Measurements from ENCODE around the gene CFAP74.

CFAP74 gene

DNA sequence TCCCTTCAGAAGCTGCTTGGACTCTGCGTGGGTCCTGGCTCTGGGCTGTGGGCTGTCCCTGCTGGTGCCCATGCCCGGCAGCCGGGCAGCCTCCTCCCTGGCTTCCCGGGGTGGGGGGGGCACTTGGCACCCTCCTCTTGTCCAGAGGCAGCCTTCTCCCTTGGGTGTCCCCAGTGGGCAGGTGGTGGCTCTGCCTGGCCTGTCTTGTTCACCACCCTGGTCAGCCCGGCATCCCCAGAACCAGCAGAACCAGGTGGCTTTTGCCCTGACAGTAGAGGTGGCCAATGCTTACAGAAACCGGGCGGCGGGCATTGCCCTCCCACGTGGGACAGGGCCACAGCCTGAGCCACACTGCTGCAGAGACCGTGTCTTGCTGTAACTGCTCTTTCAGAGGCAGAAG is 38.0 kb downstream of the CFAP74 start:
- TF ChIP-seq, protein P1, sequence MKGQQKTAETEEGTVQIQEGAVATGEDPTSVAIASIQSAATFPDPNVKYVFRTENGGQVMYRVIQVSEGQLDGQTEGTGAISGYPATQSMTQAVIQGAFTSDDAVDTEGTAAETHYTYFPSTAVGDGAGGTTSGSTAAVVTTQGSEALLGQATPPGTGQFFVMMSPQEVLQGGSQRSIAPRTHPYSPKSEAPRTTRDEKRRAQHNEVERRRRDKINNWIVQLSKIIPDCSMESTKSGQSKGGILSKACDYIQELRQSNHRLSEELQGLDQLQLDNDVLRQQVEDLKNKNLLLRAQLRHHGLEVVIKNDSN (IDR thresholded peaks at IDR 0.05): no peak
- TF ChIP-seq, protein P2, sequence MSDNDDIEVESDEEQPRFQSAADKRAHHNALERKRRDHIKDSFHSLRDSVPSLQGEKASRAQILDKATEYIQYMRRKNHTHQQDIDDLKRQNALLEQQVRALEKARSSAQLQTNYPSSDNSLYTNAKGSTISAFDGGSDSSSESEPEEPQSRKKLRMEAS (IDR thresholded peaks at IDR 0.05): no peak
- TF ChIP-seq CEBPB (IDR thresholded peaks at IDR 0.05): no peak
- no peak for TF ChIP-seq YY1 (IDR thresholded peaks at IDR 0.05; ENCODE audit: low read depth)
- TF ChIP-seq TCF12 (IDR thresholded peaks at IDR 0.05; ENCODE audit: low read depth): no peak
- TF ChIP-seq RAD21 (IDR thresholded peaks at IDR 0.05; ENCODE audit: low read depth): no peak
- TF ChIP-seq ZBTB7A (IDR thresholded peaks at IDR 0.05; ENCODE audit: low read depth): no peak
- no peak for TF ChIP-seq NFIC (IDR thresholded peaks at IDR 0.05)
- TF ChIP-seq TEAD4 (IDR thresholded peaks at IDR 0.05): no peak
- TF ChIP-seq CREB1 (IDR thresholded peaks at IDR 0.05; ENCODE audit: low read depth): no peak
- no peak for TF ChIP-seq TAF1 (IDR thresholded peaks at IDR 0.05; ENCODE audit: low read depth)
- TF ChIP-seq FOXM1 (IDR thresholded peaks at IDR 0.05; ENCODE audit: borderline replicate concordance, low read depth): no peak
- no peak for TF ChIP-seq EP300 (IDR thresholded peaks at IDR 0.05; ENCODE audit: borderline replicate concordance)
- TF ChIP-seq EGR1 (IDR thresholded peaks at IDR 0.05): no peak
- TF ChIP-seq, protein P3, sequence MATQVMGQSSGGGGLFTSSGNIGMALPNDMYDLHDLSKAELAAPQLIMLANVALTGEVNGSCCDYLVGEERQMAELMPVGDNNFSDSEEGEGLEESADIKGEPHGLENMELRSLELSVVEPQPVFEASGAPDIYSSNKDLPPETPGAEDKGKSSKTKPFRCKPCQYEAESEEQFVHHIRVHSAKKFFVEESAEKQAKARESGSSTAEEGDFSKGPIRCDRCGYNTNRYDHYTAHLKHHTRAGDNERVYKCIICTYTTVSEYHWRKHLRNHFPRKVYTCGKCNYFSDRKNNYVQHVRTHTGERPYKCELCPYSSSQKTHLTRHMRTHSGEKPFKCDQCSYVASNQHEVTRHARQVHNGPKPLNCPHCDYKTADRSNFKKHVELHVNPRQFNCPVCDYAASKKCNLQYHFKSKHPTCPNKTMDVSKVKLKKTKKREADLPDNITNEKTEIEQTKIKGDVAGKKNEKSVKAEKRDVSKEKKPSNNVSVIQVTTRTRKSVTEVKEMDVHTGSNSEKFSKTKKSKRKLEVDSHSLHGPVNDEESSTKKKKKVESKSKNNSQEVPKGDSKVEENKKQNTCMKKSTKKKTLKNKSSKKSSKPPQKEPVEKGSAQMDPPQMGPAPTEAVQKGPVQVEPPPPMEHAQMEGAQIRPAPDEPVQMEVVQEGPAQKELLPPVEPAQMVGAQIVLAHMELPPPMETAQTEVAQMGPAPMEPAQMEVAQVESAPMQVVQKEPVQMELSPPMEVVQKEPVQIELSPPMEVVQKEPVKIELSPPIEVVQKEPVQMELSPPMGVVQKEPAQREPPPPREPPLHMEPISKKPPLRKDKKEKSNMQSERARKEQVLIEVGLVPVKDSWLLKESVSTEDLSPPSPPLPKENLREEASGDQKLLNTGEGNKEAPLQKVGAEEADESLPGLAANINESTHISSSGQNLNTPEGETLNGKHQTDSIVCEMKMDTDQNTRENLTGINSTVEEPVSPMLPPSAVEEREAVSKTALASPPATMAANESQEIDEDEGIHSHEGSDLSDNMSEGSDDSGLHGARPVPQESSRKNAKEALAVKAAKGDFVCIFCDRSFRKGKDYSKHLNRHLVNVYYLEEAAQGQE (IDR thresholded peaks at IDR 0.05; ENCODE audit: low read depth): no peak

DNA sequence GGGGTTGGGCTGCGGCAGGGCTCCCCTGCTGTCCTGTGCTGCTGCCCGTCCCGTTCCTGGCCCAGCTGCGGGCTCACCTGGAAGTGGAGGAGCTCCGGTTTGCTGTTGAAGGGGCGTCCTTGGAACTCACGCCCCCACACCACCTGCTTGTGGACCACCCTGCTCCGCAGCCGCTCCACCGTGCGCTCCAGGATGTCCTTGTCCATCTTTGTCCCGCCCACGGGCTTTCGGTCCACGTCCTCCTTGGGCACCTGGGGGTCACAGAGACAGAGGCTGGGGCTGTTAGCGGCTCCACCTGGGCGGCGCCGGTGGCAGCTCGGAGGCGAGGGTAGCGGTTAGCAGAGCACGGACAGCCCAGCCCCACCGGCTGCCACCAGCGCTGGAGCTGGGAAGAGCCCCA is 38.8 kb downstream of the CFAP74 start:
- no peak for TF ChIP-seq RAD21 (IDR thresholded peaks at IDR 0.05; ENCODE audit: low read depth)
- TF ChIP-seq ZBTB7A (IDR thresholded peaks at IDR 0.05; ENCODE audit: low read depth): no peak
- no peak for TF ChIP-seq TCF12 (IDR thresholded peaks at IDR 0.05; ENCODE audit: low read depth)
- no peak for TF ChIP-seq FOXM1 (IDR thresholded peaks at IDR 0.05; ENCODE audit: borderline replicate concordance, low read depth)
- TF ChIP-seq EP300 (IDR thresholded peaks at IDR 0.05; ENCODE audit: borderline replicate concordance): no peak
- no peak for TF ChIP-seq EGR1 (IDR thresholded peaks at IDR 0.05)
- TF ChIP-seq, protein P1 (IDR thresholded peaks at IDR 0.05): no peak

DNA sequence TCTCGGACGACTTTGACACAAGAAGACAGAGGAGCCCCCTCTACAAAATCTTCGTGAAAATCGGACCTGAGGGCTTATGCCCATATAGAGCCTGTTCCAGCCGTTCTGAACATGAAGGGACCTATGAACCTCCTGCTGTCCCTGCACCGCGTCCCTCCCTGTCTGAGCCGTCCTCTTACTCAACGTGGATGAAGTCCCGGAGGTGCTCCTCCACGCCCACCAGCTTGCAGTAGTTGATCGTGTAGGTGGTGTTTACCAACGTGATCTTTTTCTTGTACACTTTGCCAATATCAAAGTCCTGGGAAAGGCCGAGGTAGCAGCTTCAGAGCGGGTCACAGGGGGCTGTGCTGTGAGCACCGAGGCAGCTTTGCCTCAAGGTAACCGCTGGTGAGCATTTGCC is 40.0 kb downstream of the CFAP74 start:
- TF ChIP-seq, protein P1 (IDR thresholded peaks at IDR 0.05): no peak
- no peak for TF ChIP-seq NFIC (IDR thresholded peaks at IDR 0.05)
- TF ChIP-seq RAD21 (IDR thresholded peaks at IDR 0.05; ENCODE audit: low read depth): no peak
- no peak for TF ChIP-seq TCF12 (IDR thresholded peaks at IDR 0.05; ENCODE audit: low read depth)
- TF ChIP-seq CREB1 (IDR thresholded peaks at IDR 0.05; ENCODE audit: low read depth): no peak
- TF ChIP-seq YY1 (IDR thresholded peaks at IDR 0.05; ENCODE audit: low read depth): no peak
- TF ChIP-seq EP300 (IDR thresholded peaks at IDR 0.05; ENCODE audit: borderline replicate concordance): no peak
- TF ChIP-seq, protein P3 (IDR thresholded peaks at IDR 0.05; ENCODE audit: low read depth): no peak
- no peak for TF ChIP-seq TEAD4 (IDR thresholded peaks at IDR 0.05)
- TF ChIP-seq FOXM1 (IDR thresholded peaks at IDR 0.05; ENCODE audit: borderline replicate concordance, low read depth): no peak
- no peak for TF ChIP-seq TAF1 (IDR thresholded peaks at IDR 0.05; ENCODE audit: low read depth)
- TF ChIP-seq ZBTB7A (IDR thresholded peaks at IDR 0.05; ENCODE audit: low read depth): no peak
- TF ChIP-seq EGR1 (IDR thresholded peaks at IDR 0.05): no peak
- TF ChIP-seq, protein P2 (IDR thresholded peaks at IDR 0.05): no peak
- TF ChIP-seq CEBPB (IDR thresholded peaks at IDR 0.05): no peak

DNA sequence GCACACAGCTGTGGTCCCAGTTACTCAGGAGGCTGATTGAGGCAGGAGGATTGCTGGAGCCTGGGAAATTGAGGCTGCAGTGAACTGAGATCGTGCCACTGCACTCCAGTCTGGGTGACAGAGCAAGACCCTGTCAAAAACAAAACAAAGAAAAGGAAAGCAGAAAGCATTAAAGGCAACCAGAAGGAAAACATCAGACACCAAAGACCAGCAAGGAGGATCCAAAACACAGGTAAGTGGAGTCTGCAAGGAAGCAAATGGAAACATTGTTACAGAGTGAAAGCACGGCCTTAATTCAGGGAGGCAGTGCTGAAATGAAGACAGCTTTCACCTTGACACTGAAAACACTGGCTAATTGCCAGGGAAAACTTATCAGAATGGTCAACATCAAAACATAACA is 40.8 kb downstream of the CFAP74 start:
- TF ChIP-seq, protein P2 (IDR thresholded peaks at IDR 0.05): no peak
- TF ChIP-seq, protein P3 (IDR thresholded peaks at IDR 0.05; ENCODE audit: low read depth): no peak
- TF ChIP-seq EP300 (IDR thresholded peaks at IDR 0.05; ENCODE audit: borderline replicate concordance) (no peak), NFIC (IDR thresholded peaks at IDR 0.05) (no peak), CREB1 (IDR thresholded peaks at IDR 0.05; ENCODE audit: low read depth) (no peak), YY1 (IDR thresholded peaks at IDR 0.05; ENCODE audit: low read depth) (no peak)
